H1 (cell line): ENCODE results near the gene RHOG. TPM values are rescaled to one million over a fixed set of nuclear protein-coding genes. Genes with fewer than 3 reads are reported as not detected.

Experiments
- CTCF ChIA-PET: fragments of 300-600 bp; sonication (Branson Sonifier 250); formaldehyde crosslinking; loops from one replicate; lab custom pipeline; 2021; ENCODE audit not compliant: partially characterized antibody; lab: Charles Lee
- POLR2A ChIA-PET: fragments of 300-600 bp; sonication (Branson Sonifier 250); formaldehyde crosslinking; loops from one replicate; lab custom pipeline; 2021; ENCODE audit warnings: inconsistent platforms; ENCODE audit not compliant: partially characterized antibody; lab: Charles Lee
- DNase-seq, 2 experiments: peaks; one replicate each; pipeline versions ENCODE4 v3.0.0 to v3.0.0-alpha.2; 2010 to 2022; ENCODE audit warnings: low spot score in 2 of 2, low read depth in 1 of 2, mixed read lengths in 1 of 2
- FAIRE-seq: peaks from 2 replicates; lab custom pipeline; 2011; peaks lifted over from hg19 to GRCh38; lab: Jason Lieb, UNC
- H2AFZ ChIP-seq: 2 replicates; pipeline ENCODE4 v1.8.1; 2012; ENCODE audit warnings: low read length, inconsistent platforms
- H2AK5ac ChIP-seq: 2 replicates; pipeline ENCODE4 v1.6.1; 2013; ENCODE audit warnings: low read depth, low read length
- H2BK120ac ChIP-seq: replicated peaks from 2 replicates; pipeline ENCODE3; 2013; ENCODE audit warnings: low read depth, low read length, inconsistent platforms
- H2BK12ac ChIP-seq: 2 replicates; pipeline ENCODE4 v1.6.1; 2013; ENCODE audit warnings: low read depth, low read length
- H2BK15ac ChIP-seq: 2 replicates; pipeline ENCODE4 v1.6.1; 2013; ENCODE audit warnings: low read length
- H2BK20ac ChIP-seq: 2 replicates; pipeline ENCODE4 v1.6.1; 2013; ENCODE audit warnings: low read length
- H2BK5ac ChIP-seq: 2 replicates; pipeline ENCODE4 v1.6.1; 2013; ENCODE audit warnings: low read depth, low read length
- H3K14ac ChIP-seq: 2 replicates; pipeline ENCODE4 v1.6.1; 2013; ENCODE audit warnings: inconsistent platforms; ENCODE audit not compliant: insufficient read length
- H3K18ac ChIP-seq: 2 replicates; pipeline ENCODE4 v1.6.1; 2013; ENCODE audit warnings: low read length; ENCODE audit errors: extremely low read depth
- H3K23ac ChIP-seq: 2 replicates; pipeline ENCODE4 v1.6.1; 2013; ENCODE audit warnings: inconsistent platforms; ENCODE audit not compliant: insufficient read length
- H3K23me2 ChIP-seq: 2 replicates; pipeline ENCODE4 v1.6.1; 2013; ENCODE audit warnings: low read depth, low read length
- H3K27ac ChIP-seq: 2 replicates; pipeline ENCODE4 v1.6.1; 2011; ENCODE audit warnings: low read depth, low read length, inconsistent platforms
- H3K27me3 ChIP-seq, 4 experiments: replicated peaks in 1 of 4; 1 replicate in 1 of 4; 2 replicates in 3 of 4; pipeline versions ENCODE4 v1.6.1 to v1.8.1; 2011 to 2013; ENCODE audit warnings: low read length in 3 of 4, mild to moderate bottlenecking in 3 of 4, inconsistent platforms in 2 of 4, mixed read lengths in 2 of 4, moderate library complexity in 1 of 4; ENCODE audit not compliant: control insufficient read depth in 3 of 4, insufficient read depth in 3 of 4; ENCODE audit errors: extremely low read depth in 1 of 4
- H3K36me3 ChIP-seq, 4 experiments: 2 replicates each; pipeline versions ENCODE4 v1.6.1 to v1.8.1; 2011 to 2013; ENCODE audit warnings: mild to moderate bottlenecking in 4 of 4, low read length in 3 of 4, moderate library complexity in 2 of 4, control low read depth in 1 of 4, inconsistent platforms in 1 of 4; ENCODE audit not compliant: insufficient read depth in 4 of 4, control insufficient read depth in 2 of 4
- H3K4ac ChIP-seq: replicated peaks from 2 replicates; pipeline ENCODE3; 2013; ENCODE audit warnings: low read length, low read depth, mixed read lengths, inconsistent platforms; ENCODE audit not compliant: insufficient read length
- H3K4me1 ChIP-seq, 4 experiments: replicated peaks in 1 of 4; 1 replicate in 1 of 4; 2 replicates in 3 of 4; pipeline versions ENCODE4 v1.6.1 to v1.8.1; 2011 to 2013; ENCODE audit warnings: low read length in 3 of 4, inconsistent platforms in 2 of 4, mixed read lengths in 1 of 4; ENCODE audit not compliant: insufficient read depth in 4 of 4, control insufficient read depth in 3 of 4
- H3K4me2 ChIP-seq, 2 experiments: 2 replicates each; pipeline versions ENCODE4 v1.6.1 to v1.8.1; 2011 to 2013; ENCODE audit warnings: low read depth in 2 of 2, low read length in 2 of 2, control low read depth in 1 of 2, inconsistent platforms in 1 of 2, mild to moderate bottlenecking in 1 of 2; ENCODE audit not compliant: insufficient read depth in 1 of 2
- H3K4me3 ChIP-seq, 4 experiments: fragments of 200-600, 300-600 bp in 1 of 4; sonication (generic), shearing (Covaris generic), sonication (Bioruptor Twin) in 1 of 4; 2 replicates each; pipeline versions ENCODE4 v1.5.1 to v1.8.1; 2011 to 2016; ENCODE audit warnings: low read length in 4 of 4, low read depth in 3 of 4, control low read depth in 2 of 4, inconsistent platforms in 2 of 4, mild to moderate bottlenecking in 2 of 4, mixed read lengths in 1 of 4, moderate library complexity in 1 of 4; ENCODE audit not compliant: insufficient read depth in 2 of 4; ENCODE audit errors: extremely low read depth in 1 of 4
- H3K56ac ChIP-seq: replicated peaks from 2 replicates; pipeline ENCODE3; 2013; ENCODE audit warnings: low read depth, mild to moderate bottlenecking, mixed read lengths, low read length, inconsistent platforms; ENCODE audit not compliant: insufficient read length
- H3K79me1 ChIP-seq: 2 replicates; pipeline ENCODE4 v1.6.1; 2013; ENCODE audit warnings: low read depth, low read length, control low read depth
- H3K79me2 ChIP-seq, 2 experiments: 2 replicates each; pipeline versions ENCODE4 v1.6.1 to v1.8.1; 2012 to 2013; ENCODE audit warnings: low read length in 2 of 2, mild to moderate bottlenecking in 2 of 2, inconsistent platforms in 1 of 2; ENCODE audit not compliant: insufficient read depth in 2 of 2, control insufficient read depth in 1 of 2
- H3K9ac ChIP-seq, 4 experiments: replicated peaks in 1 of 4; 1 replicate in 1 of 4; 2 replicates in 3 of 4; pipeline versions ENCODE4 v1.6.1 to v1.8.1; 2011 to 2013; ENCODE audit warnings: low read depth in 3 of 4, low read length in 3 of 4, control low read depth in 2 of 4, mild to moderate bottlenecking in 2 of 4, moderate library complexity in 2 of 4, inconsistent platforms in 1 of 4; ENCODE audit errors: extremely low read depth in 1 of 4
- H3K9me3 ChIP-seq, 2 experiments: 2 replicates each; pipeline versions ENCODE4 v1.6.1 to v1.8.1; 2012 to 2013; ENCODE audit warnings: mild to moderate bottlenecking in 2 of 2, moderate library complexity in 2 of 2, control low read depth in 1 of 2, inconsistent platforms in 1 of 2, low read depth in 1 of 2, low read length in 1 of 2, mixed read lengths in 1 of 2; ENCODE audit not compliant: insufficient read depth in 2 of 2
- H4K20me1 ChIP-seq, 2 experiments: replicated peaks in 1 of 2; 2 replicates each; pipeline versions ENCODE3 to v1.8.1; 2011 to 2013; ENCODE audit warnings: inconsistent platforms in 2 of 2, low read length in 2 of 2, mild to moderate bottlenecking in 1 of 2; ENCODE audit not compliant: insufficient read depth in 2 of 2, control insufficient read depth in 1 of 2
- H4K5ac ChIP-seq: 2 replicates; pipeline ENCODE4 v1.6.1; 2013; ENCODE audit warnings: low read length, low read depth, mixed read lengths, inconsistent platforms; ENCODE audit not compliant: insufficient read length
- H4K8ac ChIP-seq: 2 replicates; pipeline ENCODE4 v1.8.0; 2013; ENCODE audit warnings: mild to moderate bottlenecking, moderate library complexity, low read length, inconsistent platforms; ENCODE audit not compliant: insufficient read depth; ENCODE audit errors: extremely low read depth
- H4K91ac ChIP-seq: replicated peaks from 2 replicates; pipeline ENCODE3; 2013; ENCODE audit warnings: low read length, mixed read lengths, inconsistent platforms; ENCODE audit not compliant: insufficient read length
- CBX8 ChIP-seq: fragments of 300-800, 300-1000 bp; sonication (generic); IDR thresholded peaks from 2 replicates; pipeline ENCODE4 v1.7.1; 2016; ENCODE audit warnings: low read depth, low read length, borderline replicate concordance
- EZH2 ChIP-seq: fragments of 200-600 bp; sonication (generic); IDR thresholded peaks from 2 replicates; pipeline ENCODE4 v1.7.1; 2012; ENCODE audit warnings: low read depth, mild to moderate bottlenecking, moderate library complexity, low read length, inconsistent platforms; ENCODE audit not compliant: severe bottlenecking
- GTF2F1 ChIP-seq: IDR thresholded peaks from 2 replicates; pipeline ENCODE4 v1.6.1; 2012; ENCODE audit warnings: low read depth, low read length, improper control_type of control experiment, borderline replicate concordance
- HDAC2 ChIP-seq, 2 experiments: fragments of 300-600 bp in 1 of 2; sonication (generic) in 1 of 2; IDR thresholded peaks; 2 replicates each; pipeline ENCODE4 v1.6.1; 2011 to 2012; ENCODE audit warnings: low read depth in 2 of 2, low read length in 2 of 2, mild to moderate bottlenecking in 2 of 2, moderate library complexity in 2 of 2, borderline replicate concordance in 1 of 2, inconsistent platforms in 1 of 2
- POU5F1 ChIP-seq: IDR thresholded peaks from 2 replicates; pipeline ENCODE4 v1.6.1; 2011; ENCODE audit warnings: low read depth, mild to moderate bottlenecking, low read length, moderate library complexity
- RBBP5 ChIP-seq: IDR thresholded peaks from 2 replicates; pipeline ENCODE4 v1.7.1; 2012; ENCODE audit warnings: low read depth, mild to moderate bottlenecking, inconsistent platforms, low read length, moderate library complexity, borderline replicate concordance
- SIX5 ChIP-seq: IDR thresholded peaks from 2 replicates; pipeline ENCODE4 v1.6.1; 2011; ENCODE audit warnings: mild to moderate bottlenecking, low read depth, low read length
- SP2 ChIP-seq: IDR thresholded peaks from 2 replicates; pipeline ENCODE4 v1.6.1; 2012; ENCODE audit warnings: mild to moderate bottlenecking, low read length, inconsistent platforms
- SP4 ChIP-seq: IDR thresholded peaks from 2 replicates; pipeline ENCODE4 v1.6.1; 2012; ENCODE audit warnings: low read length, inconsistent platforms
- TCF12 ChIP-seq: IDR thresholded peaks from 2 replicates; pipeline ENCODE4 v1.6.1; 2011; ENCODE audit warnings: low read depth, mild to moderate bottlenecking, low read length
- polyA plus RNA-seq, 7 experiments: library from polyadenylated mRNA; depleted of rRNA in 3 of 7; stranded (reverse) in 5 of 7; unstranded in 2 of 7; fragments of >200 nt in 5 of 7; fragments of 200-250 nt in 2 of 7; gene quantifications; 1 replicate in 5 of 7; 2 replicates in 1 of 7; 4 replicates in 1 of 7; pipeline versions ENCODE4 v1.2.1 to v1.2.3, GENCODE V29; 2011 to 2013; ENCODE audit warnings: missing spikeins in 2 of 7, mixed read lengths in 2 of 7
- total RNA-seq: library from RNA; stranded (reverse); fragmentation: NEBNext Ultra II Directional; extraction: Animal tissue kit (Norgen Biotek cat#: 25700); gene quantifications from 2 replicates; pipeline ENCODE4 v1.2.1, GENCODE V29; 2021

RHOG gene
- total and polyA plus RNA-seq, 2 of the 8 experiments (the other 6 are each of a cell fraction or from before 2014, with no cell fraction given): 28.3 to 69.6 TPM

GRCh38 chr11:3866836-3867208, 26.1 kb upstream of the RHOG start:
- TF ChIP-seq RBBP5: no peak
- TF ChIP-seq EZH2: no peak
- TF ChIP-seq CBX8: no peak
- TF ChIP-seq HDAC2 (IDR thresholded peaks at IDR 0.05; ENCODE audit: borderline replicate concordance in 1 of 2, low read depth in 2 of 2, low read length in 2 of 2): no peak
- no peak for TF ChIP-seq POU5F1
- no peak for TF ChIP-seq SP2
- no peak for TF ChIP-seq GTF2F1
- TF ChIP-seq SP4: no peak
- TF ChIP-seq TCF12: no peak
- TF ChIP-seq SIX5: no peak
- H4K20me1 ChIP-seq: peaks cover 2 to 3% of the 10 kb centered on the region in 2 experiments
- no peaks in the 10 kb centered on the region for H3K9me3 ChIP-seq
- no peak overlapping the region for H2BK15ac ChIP-seq
- no peak overlapping the region for H4K8ac ChIP-seq
- no peak overlapping the region for H3K4me3 ChIP-seq
- no peak overlapping the region for H3K18ac ChIP-seq
- no peaks in the 10 kb centered on the region for H3K79me2 ChIP-seq
- no peak overlapping the region for H3K56ac ChIP-seq
- no peaks in the 10 kb centered on the region for H3K27me3 ChIP-seq
- DNase-seq (no peak), FAIRE-seq (no peak)
- no peak overlapping the region for H2AFZ ChIP-seq
- CTCF ChIA-PET: interaction anchor here (0.8 to 10.7 kb wide), 4 partner anchors 12 to 23 kb away, joined by 3 to 73 read pairs (median 24); partner anchors contain the start of gene STIM1
- H2AK5ac ChIP-seq: no peak overlapping the region
- no peak overlapping the region for H2BK20ac ChIP-seq
- H3K4me2 ChIP-seq: no peak overlapping the region
- H3K79me1 ChIP-seq: peaks cover 2% of the 10 kb centered on the region; the same call in 1 of the 2 replicates
- no peak overlapping the region for H3K4ac ChIP-seq
- no peak overlapping the region for H3K27ac ChIP-seq
- no peak overlapping the region for H4K91ac ChIP-seq
- peaks cover 0 to 5% (median 4%) of the 10 kb centered on the region in 4 experiments; a peak in 4 of 7 replicates for H3K4me1 ChIP-seq
- no peak overlapping the region for H2BK120ac ChIP-seq
- H3K14ac ChIP-seq: no peak overlapping the region
- no peak overlapping the region for H3K9ac ChIP-seq
- no peak overlapping the region for H2BK5ac ChIP-seq
- no peak overlapping the region for H4K5ac ChIP-seq
- no peaks in the 10 kb centered on the region for H3K23me2 ChIP-seq
- H2BK12ac ChIP-seq: no peak overlapping the region
- no peaks in the 10 kb centered on the region for H3K36me3 ChIP-seq
- no peak overlapping the region for H3K23ac ChIP-seq
- POLR2A ChIA-PET: interaction anchor here (1.3 kb wide), 2 partner anchors 11 to 13 kb away, joined by 3 to 4 read pairs; partner anchors contain the start of gene STIM1
